GM12878 (cell line): Measurements from ENCODE around the gene ARL11. TPM values are rescaled to one million over a fixed set of nuclear protein-coding genes. Genes with fewer than 3 reads are reported as not detected.

Experiments
- ATAC-seq: fragments of 200-7000 bp; cut with Tn5 transposase; 3 replicates; pipeline ENCODE4 v1.9.1; 2020; ENCODE audit warnings: mild to moderate bottlenecking, moderate library complexity
- BruUV-seq: library from RNA; stranded (reverse); fragments of 400-500 nt; replicated peaks from 2 replicates; lab custom pipeline; 2021; lab: Mats Ljungman, UMichigan
- CTCF ChIA-PET: fragments of 300-600 bp; sonication (Branson Sonifier 250); formaldehyde crosslinking; extraction: SDS; loops from one replicate; lab custom pipeline; 2021; ENCODE audit warnings: inconsistent platforms; lab: Yijun Ruan, JAX
- POLR2A ChIA-PET: fragments of 350-600 bp; formaldehyde crosslinking; extraction: SDS; loops from one replicate; lab custom pipeline; 2021; ENCODE audit warnings: inconsistent platforms; lab: Charles Lee
- RAD21 ChIA-PET: fragments of 300-600 bp; sonication (Branson Sonifier 250); formaldehyde crosslinking; loops from one replicate; lab custom pipeline; 2023; ENCODE audit warnings: antibody characterized with exemption; ENCODE audit not compliant: unreplicated experiment; lab: Charles Lee
- SMC1A ChIA-PET: fragments of 300-600 bp; sonication (Branson Sonifier 250); formaldehyde crosslinking; loops from one replicate; lab custom pipeline; 2023; ENCODE audit not compliant: unreplicated experiment, uncharacterized antibody; lab: Charles Lee
- DNase-seq: peaks from one replicate; pipeline ENCODE4 v3.0.0-alpha.2; 2011; ENCODE audit warnings: low read depth, low spot score
- FAIRE-seq: peaks from 3 replicates; lab custom pipeline; 2011; peaks lifted over from hg19 to GRCh38; lab: Jason Lieb, UNC
- H2AFZ ChIP-seq: 2 replicates; pipeline ENCODE4 v1.6.0; 2011; ENCODE audit warnings: low read depth, low read length, control low read depth; ENCODE audit not compliant: control insufficient read depth
- H3K27ac ChIP-seq: 2 replicates; pipeline ENCODE4 v1.5.1; 2011; ENCODE audit warnings: control low read depth; ENCODE audit not compliant: control insufficient read depth, insufficient read depth
- H3K27me3 ChIP-seq, 2 experiments: replicated peaks in 1 of 2; 2 replicates each; pipeline versions ENCODE4 v1.6.0 to v1.6.1; 2011; ENCODE audit warnings: low read length in 1 of 2; ENCODE audit not compliant: control insufficient read depth in 2 of 2, insufficient read depth in 2 of 2
- H3K36me3 ChIP-seq, 2 experiments: 2 replicates each; pipeline ENCODE4 v1.5.1; 2011; ENCODE audit warnings: low read length in 1 of 2; ENCODE audit not compliant: control insufficient read depth in 2 of 2, insufficient read depth in 2 of 2
- H3K4me1 ChIP-seq: 2 replicates; pipeline ENCODE4 v1.6.1; 2011; ENCODE audit warnings: mild to moderate bottlenecking, low read length, moderate library complexity, mixed read lengths; ENCODE audit not compliant: control insufficient read depth, insufficient read depth
- H3K4me2 ChIP-seq: 2 replicates; pipeline ENCODE4 v1.6.0; 2011; ENCODE audit warnings: control low read depth; ENCODE audit not compliant: control insufficient read depth, insufficient read depth
- H3K4me3 ChIP-seq: fragments of 200-600 bp; sonication (generic); 2 replicates; pipeline ENCODE4 v1.5.1; 2016
- H3K79me2 ChIP-seq: 2 replicates; pipeline ENCODE4 v1.6.0; 2011; ENCODE audit warnings: low read length; ENCODE audit not compliant: control insufficient read depth, insufficient read depth
- H3K9ac ChIP-seq: 2 replicates; pipeline ENCODE4 v1.8.0; 2011; ENCODE audit warnings: low read length, control low read depth, mixed read lengths; ENCODE audit not compliant: control insufficient read depth, insufficient read depth
- H3K9me3 ChIP-seq: replicated peaks from 3 replicates; pipeline ENCODE4 v1.5.1; 2011; ENCODE audit warnings: mild to moderate bottlenecking, low read length; ENCODE audit not compliant: control insufficient read depth, insufficient read depth
- H4K20me1 ChIP-seq: 2 replicates; pipeline ENCODE4 v1.6.0; 2011; ENCODE audit not compliant: control insufficient read depth, insufficient read depth
- CBFB ChIP-seq: IDR thresholded peaks from 2 replicates; pipeline ENCODE4 v1.6.1; 2016; ENCODE audit warnings: antibody characterized with exemption, low read depth
- SPI1 ChIP-seq: IDR thresholded peaks from 2 replicates; pipeline ENCODE4 v1.6.1; 2011; ENCODE audit warnings: low read depth, mild to moderate bottlenecking, low read length, moderate library complexity, borderline replicate concordance; ENCODE audit not compliant: insufficient read depth
- YBX1 ChIP-seq: fragments of 450-650 bp; IDR thresholded peaks from 2 replicates; pipeline ENCODE4 v1.6.1; 2016; ENCODE audit warnings: antibody characterized with exemption
- ZNF384 ChIP-seq: IDR thresholded peaks from 2 replicates; pipeline ENCODE4 v1.6.1; 2012; ENCODE audit warnings: low read depth, mild to moderate bottlenecking, low read length, improper control_type of control experiment, borderline replicate concordance
- ZSCAN29 ChIP-seq: fragments of 450-650 bp; IDR thresholded peaks from 2 replicates; pipeline ENCODE4 v1.6.1; 2017; ENCODE audit warnings: mild to moderate bottlenecking, moderate library complexity
- WGBS: methylation state at CpG from one replicate; pipeline ENCODE4 v1.1.6; 2016; ENCODE audit warnings: low lambda C conversion rate; ENCODE audit not compliant: insufficient replicate concordance, insufficient coverage; ENCODE audit errors: missing lambda C conversion rate; 5-methylcytosine and 5-hydroxymethylcytosine counted together
- in situ Hi-C: fragments of 300-500 bp; cut with MboI; formaldehyde crosslinking; loops from 9 replicates; pipeline ENCODE4 v1.14.3; 2018; ENCODE audit warnings: mixed read lengths
- intact Hi-C: fragments of 100-400 bp; cut with micrococcal nuclease; formaldehyde crosslinking; loops from one replicate; pipeline ENCODE4 v1.14.2; 2022; ENCODE audit not compliant: unreplicated experiment
- polyA plus RNA-seq, 11 experiments: library from polyadenylated mRNA; depleted of rRNA in 4 of 11; unstranded in 6 of 11; stranded (reverse) in 5 of 11; fragments of >200 nt; fragmentation: Nextera tagmentation in 4 of 11; fragmentation: Illumina TruSeq in 1 of 11; extraction: Ambion mirVana in 4 of 11; extraction: Trizol in 1 of 11; gene quantifications; 1 replicate in 1 of 11; 2 replicates in 10 of 11; pipeline versions ENCODE4 v1.2.1 to v1.2.3, GENCODE V29; 2011 to 2016; ENCODE audit warnings: inconsistent platforms in 2 of 11, missing spikeins in 2 of 11, low read depth in 1 of 11
- total RNA-seq, 4 experiments: library from RNA; depleted of rRNA in 3 of 4; stranded (reverse); fragments of >200 nt in 3 of 4; fragmentation: Illumina TruSeq in 1 of 4; extraction: Trizol in 1 of 4; gene quantifications; 2 replicates each; pipeline versions ENCODE4 v1.2.1 to v1.2.3, GENCODE V29; 2013 to 2021
- TF ChIP-seq, protein P1 (sequence below): fragments of 450-650 bp; IDR thresholded peaks from 2 replicates; pipeline ENCODE4 v1.6.1; 2017; ENCODE audit warnings: antibody characterized with exemption, mild to moderate bottlenecking, moderate library complexity
- TF ChIP-seq, protein P2 (sequence below): fragments of 450-650 bp; IDR thresholded peaks from 2 replicates; pipeline ENCODE4 v1.6.1; 2016; ENCODE audit warnings: mild to moderate bottlenecking

ARL11 gene
- total and polyA plus RNA-seq, 10 of the 15 experiments (the other 5 are each of a cell fraction or from before 2014, with no cell fraction given) = 2.0 to 7.2 (median 4.4) TPM

DNA sequence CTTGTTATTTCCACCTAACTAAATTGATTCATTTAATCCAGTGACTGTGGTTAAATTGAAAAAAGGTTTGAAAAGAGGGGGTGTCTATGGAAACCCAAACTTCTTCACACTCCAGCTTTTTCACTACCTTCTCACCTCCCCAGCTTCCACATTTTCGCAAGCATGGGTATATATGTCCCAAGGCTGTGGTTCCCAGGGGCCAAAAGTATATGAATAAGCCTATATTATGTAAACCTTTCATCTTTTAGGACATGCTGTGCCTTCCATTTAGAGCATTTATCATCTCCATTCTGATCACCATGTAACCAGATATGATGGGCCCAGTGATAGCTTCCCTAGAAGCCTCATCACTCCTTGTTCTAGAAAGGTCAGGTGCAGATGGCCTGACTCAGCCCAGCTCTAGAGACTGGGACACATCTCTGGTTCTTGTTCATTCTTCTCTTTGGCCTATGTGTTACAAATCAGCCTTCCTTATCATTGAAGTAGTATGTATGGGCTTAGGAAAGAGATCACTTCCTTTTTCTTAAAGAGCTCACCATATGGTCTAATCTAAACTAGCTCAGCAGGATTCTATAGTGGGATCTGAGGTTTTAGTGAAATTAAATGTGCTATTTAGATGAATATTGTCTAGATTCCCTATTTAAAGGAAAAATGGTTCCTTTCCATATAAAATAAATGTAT lies 19.5 kb upstream of the ARL11 start:
- H3K9me3 ChIP-seq = no peaks in the 10 kb centered on the region
- in situ Hi-C loops = loop anchor here (5.0 kb wide), 2 partner anchors 186 to 306 kb away; no protein-coding TSS in a partner anchor
- no peaks in the 10 kb centered on the region for H3K36me3 ChIP-seq
- H3K4me1 ChIP-seq = peaks cover 5% of the 10 kb centered on the region; the same call in 1 of the 2 replicates
- H3K79me2 ChIP-seq = no peaks in the 10 kb centered on the region
- H3K4me3 ChIP-seq = no peak overlapping the region
- intact Hi-C loops = loop anchor here (5.0 kb wide), 1 partner anchor 366 kb away; no protein-coding TSS in a partner anchor
- POLR2A ChIA-PET = interaction anchor here (1.0 to 1.4 kb wide), 2 partner anchors 102 to 164 kb away, joined by 4 to 10 read pairs; partner anchors contain the start of gene SETDB2
- 33% methylated on average over 1 of the region's 1 CpG for whole genome bisulfite sequencing
- SMC1A ChIA-PET = interaction anchor here (0.6 to 3.8 kb wide), 8 partner anchors 19 to 309 kb away, joined by 3 to 24 read pairs (median 4); partner anchors contain the start of gene ARL11
- no peak overlapping the region for H3K27ac ChIP-seq
- RAD21 ChIA-PET = interaction anchor here (0.9 to 2.9 kb wide), 7 partner anchors 8 to 327 kb away, joined by 3 to 11 read pairs (median 4); partner anchors contain the start of gene SPRYD7
- H2AFZ ChIP-seq = no peak overlapping the region; the same call in 1 of the 2 replicates
- no TSS peak for BruUV-seq
- CTCF ChIA-PET = interaction anchor here (0.6 to 3.6 kb wide), 8 partner anchors 8 to 369 kb away, joined by 3 to 42 read pairs (median 3); no protein-coding TSS in a partner anchor
- ATAC-seq (no peak; the same call in 2 of the 3 replicates), DNase-seq (no peak), FAIRE-seq (no peak)
- H3K4me2 ChIP-seq = no peak overlapping the region
- no peaks in the 10 kb centered on the region for H3K27me3 ChIP-seq
- no peak for TF ChIP-seq CBFB
- TF ChIP-seq SPI1 = peak; percentile 59
- TF ChIP-seq, all 136 proteins: peak for 1
- Histone ChIP-seq H3K9ac (no peak overlapping the region), H4K20me1 (no peaks in the 10 kb centered on the region)

DNA sequence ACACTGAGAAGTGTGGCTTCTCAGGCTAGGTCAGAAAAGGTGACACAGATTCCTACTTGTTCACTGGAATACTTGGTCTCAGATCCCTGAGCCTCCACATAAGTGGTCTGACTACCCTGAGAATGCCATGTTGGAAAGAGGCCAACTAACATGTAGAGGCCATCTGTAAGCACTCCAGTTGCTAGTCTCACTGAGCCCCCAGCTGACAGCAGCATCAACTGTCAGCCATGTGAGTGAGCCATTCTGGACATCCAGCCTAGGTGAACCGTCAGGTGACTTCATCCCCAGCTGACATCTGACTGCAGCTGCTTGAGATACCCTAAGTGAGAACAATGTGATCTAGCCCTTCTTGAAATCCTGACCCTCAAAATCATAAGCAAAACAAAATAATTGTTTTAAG lies 18.1 kb upstream of the ARL11 start:
- no peak for TF ChIP-seq ZSCAN29
- TF ChIP-seq YBX1 = no peak
- TF ChIP-seq ZNF384 = no peak
- TF ChIP-seq, protein P1, sequence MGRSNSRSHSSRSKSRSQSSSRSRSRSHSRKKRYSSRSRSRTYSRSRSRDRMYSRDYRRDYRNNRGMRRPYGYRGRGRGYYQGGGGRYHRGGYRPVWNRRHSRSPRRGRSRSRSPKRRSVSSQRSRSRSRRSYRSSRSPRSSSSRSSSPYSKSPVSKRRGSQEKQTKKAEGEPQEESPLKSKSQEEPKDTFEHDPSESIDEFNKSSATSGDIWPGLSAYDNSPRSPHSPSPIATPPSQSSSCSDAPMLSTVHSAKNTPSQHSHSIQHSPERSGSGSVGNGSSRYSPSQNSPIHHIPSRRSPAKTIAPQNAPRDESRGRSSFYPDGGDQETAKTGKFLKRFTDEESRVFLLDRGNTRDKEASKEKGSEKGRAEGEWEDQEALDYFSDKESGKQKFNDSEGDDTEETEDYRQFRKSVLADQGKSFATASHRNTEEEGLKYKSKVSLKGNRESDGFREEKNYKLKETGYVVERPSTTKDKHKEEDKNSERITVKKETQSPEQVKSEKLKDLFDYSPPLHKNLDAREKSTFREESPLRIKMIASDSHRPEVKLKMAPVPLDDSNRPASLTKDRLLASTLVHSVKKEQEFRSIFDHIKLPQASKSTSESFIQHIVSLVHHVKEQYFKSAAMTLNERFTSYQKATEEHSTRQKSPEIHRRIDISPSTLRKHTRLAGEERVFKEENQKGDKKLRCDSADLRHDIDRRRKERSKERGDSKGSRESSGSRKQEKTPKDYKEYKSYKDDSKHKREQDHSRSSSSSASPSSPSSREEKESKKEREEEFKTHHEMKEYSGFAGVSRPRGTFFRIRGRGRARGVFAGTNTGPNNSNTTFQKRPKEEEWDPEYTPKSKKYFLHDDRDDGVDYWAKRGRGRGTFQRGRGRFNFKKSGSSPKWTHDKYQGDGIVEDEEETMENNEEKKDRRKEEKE = no peak
- TF ChIP-seq, protein P2, sequence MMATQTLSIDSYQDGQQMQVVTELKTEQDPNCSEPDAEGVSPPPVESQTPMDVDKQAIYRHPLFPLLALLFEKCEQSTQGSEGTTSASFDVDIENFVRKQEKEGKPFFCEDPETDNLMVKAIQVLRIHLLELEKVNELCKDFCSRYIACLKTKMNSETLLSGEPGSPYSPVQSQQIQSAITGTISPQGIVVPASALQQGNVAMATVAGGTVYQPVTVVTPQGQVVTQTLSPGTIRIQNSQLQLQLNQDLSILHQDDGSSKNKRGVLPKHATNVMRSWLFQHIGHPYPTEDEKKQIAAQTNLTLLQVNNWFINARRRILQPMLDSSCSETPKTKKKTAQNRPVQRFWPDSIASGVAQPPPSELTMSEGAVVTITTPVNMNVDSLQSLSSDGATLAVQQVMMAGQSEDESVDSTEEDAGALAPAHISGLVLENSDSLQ = no peak
- TF ChIP-seq, all 136 proteins: peak for 0
- ChIA-PET POLR2A (no interaction called here), RAD21 (no interaction called here), CTCF (no interaction called here), SMC1A (interaction anchor here (3.8 kb wide), 1 partner anchor 18 kb away, joined by 24 read pairs; the partner anchor contains the start of gene ARL11)
- Histone ChIP-seq H3K27ac (no peak overlapping the region), H3K27me3 (no peaks in the 10 kb centered on the region), H3K4me2 (no peak overlapping the region), H3K9ac (no peak overlapping the region), H4K20me1 (no peaks in the 10 kb centered on the region), H2AFZ (no peak overlapping the region), H3K36me3 (no peaks in the 10 kb centered on the region), H3K4me3 (no peak overlapping the region), H3K4me1 (no peaks in the 10 kb centered on the region), H3K79me2 (no peaks in the 10 kb centered on the region), H3K9me3 (no peaks in the 10 kb centered on the region)
- in situ Hi-C loops (no loop called here), intact Hi-C loops (no loop called here)
- WGBS = 100% methylated on average over 1 of the region's 1 CpG
- DNase-seq (no peak), ATAC-seq (no peak), FAIRE-seq (no peak)
- BruUV-seq = no TSS peak
